Right atrium auricular region (tissue), 2 donors: ENCODE data around the gene DNM1. TPM values are rescaled to one million over a fixed set of nuclear protein-coding genes. Genes with fewer than 3 reads are reported as not detected.

ENCODE experiments used
- DNase-seq: peaks from one replicate; pipeline ENCODE4 v3.0.0-alpha.2; 2019; ENCODE audit warnings: low spot score
- H3K27ac ChIP-seq, 2 donors: fragments of 200-600 bp; sonication (generic); 1 replicate in 1 of 2; 2 replicates in 1 of 2; pipeline ENCODE4 v1.5.1; 2016 to 2019
- H3K27me3 ChIP-seq, 2 donors: fragments of 200-600 bp; sonication (generic); one replicate each; pipeline versions ENCODE4 v1.5.1 to v1.6.0; 2017 to 2019
- H3K36me3 ChIP-seq: fragments of 200-600 bp; sonication (generic); one replicate; pipeline ENCODE4 v1.5.1; 2016
- H3K4me1 ChIP-seq, 2 donors: fragments of 200-600 bp; sonication (generic); one replicate each; pipeline versions ENCODE4 v1.5.1 to v1.6.0; 2017 to 2019
- H3K4me3 ChIP-seq, 2 donors: fragments of 200-600 bp; sonication (generic); 1 replicate in 1 of 2; 2 replicates in 1 of 2; pipeline ENCODE4 v1.5.1; 2017 to 2019; ENCODE audit warnings: mild to moderate bottlenecking in 1 of 2, moderate library complexity in 1 of 2
- H3K9me3 ChIP-seq, 2 donors: fragments of 200-600 bp; sonication (generic); one replicate each; pipeline ENCODE4 v1.5.1; 2019
- CTCF ChIP-seq, 2 donors: fragments of 200-600 bp; sonication (generic); IDR thresholded peaks; one replicate each; pipeline ENCODE4 v1.5.1; 2019; ENCODE audit warnings: antibody characterized with exemption in 2 of 2
- total RNA-seq, 2 donors: library from RNA; depleted of rRNA; stranded (reverse); fragments of >200 nt; gene quantifications; one replicate each; pipeline ENCODE4 v1.1.0, GENCODE V29; 2016

Gene DNM1
- total RNA-seq, 2 donors from 2014 or later = 2.5 to 3.9 TPM

GRCh38 chr9:128218172-128218517 lies 15.0 kb downstream of the DNM1 start:
- no peaks in the 10 kb centered on the region for H3K9me3 ChIP-seq
- H3K4me1 ChIP-seq = peaks cover 0 to 40% of the 10 kb centered on the region in 2 donors
- TF ChIP-seq CTCF (IDR thresholded peaks at IDR 0.05) = no peak
- no peaks in the 10 kb centered on the region for H3K27me3 ChIP-seq
- H3K4me3 ChIP-seq = peak overlapping the region; percentile 24 to 44
- H3K36me3 ChIP-seq = no peaks in the 10 kb centered on the region
- peak overlapping the region; percentile 36 to 50 for H3K27ac ChIP-seq
- no peak for DNase-seq

GRCh38 chr9:128218518-128219389 lies 15.6 kb downstream of the DNM1 start:
- peak overlapping the region; percentile 36 to 50 for H3K27ac ChIP-seq
- TF ChIP-seq CTCF (IDR thresholded peaks at IDR 0.05) = no peak
- H3K36me3 ChIP-seq = no peaks in the 10 kb centered on the region
- peak overlapping the region; percentile 24 to 44 for H3K4me3 ChIP-seq
- peaks cover 0 to 40% of the 10 kb centered on the region in 2 donors for H3K4me1 ChIP-seq
- no peaks in the 10 kb centered on the region for H3K27me3 ChIP-seq
- H3K9me3 ChIP-seq = no peaks in the 10 kb centered on the region
- peak; percentile 97 for DNase-seq

DNA sequence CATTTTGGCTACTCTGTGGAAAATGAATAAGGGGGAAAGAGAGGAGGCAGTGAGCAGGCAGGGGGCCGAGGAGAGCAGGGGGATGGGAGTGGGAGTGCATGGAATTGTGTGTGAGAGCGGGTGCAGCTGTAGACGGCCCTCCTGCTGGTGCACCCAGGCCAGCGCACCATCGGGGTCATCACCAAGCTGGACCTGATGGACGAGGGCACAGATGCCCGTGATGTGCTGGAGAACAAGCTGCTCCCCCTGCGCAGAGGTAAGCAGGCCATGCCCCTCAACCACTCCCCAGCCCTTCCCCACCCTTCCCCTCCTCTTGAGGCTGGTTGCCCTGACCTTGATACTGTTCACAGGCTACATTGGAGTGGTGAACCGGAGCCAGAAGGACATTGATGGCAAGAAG lies 16.7 kb downstream of the DNM1 start:
- no peak overlapping the region for H3K27ac ChIP-seq
- H3K9me3 ChIP-seq = no peaks in the 10 kb centered on the region
- no peaks in the 10 kb centered on the region for H3K36me3 ChIP-seq
- no peak overlapping the region for H3K4me3 ChIP-seq
- no peak for DNase-seq
- no peaks in the 10 kb centered on the region for H3K27me3 ChIP-seq
- H3K4me1 ChIP-seq = peaks cover 0 to 37% of the 10 kb centered on the region in 2 donors
- TF ChIP-seq CTCF (IDR thresholded peaks at IDR 0.05) = no peak

DNA sequence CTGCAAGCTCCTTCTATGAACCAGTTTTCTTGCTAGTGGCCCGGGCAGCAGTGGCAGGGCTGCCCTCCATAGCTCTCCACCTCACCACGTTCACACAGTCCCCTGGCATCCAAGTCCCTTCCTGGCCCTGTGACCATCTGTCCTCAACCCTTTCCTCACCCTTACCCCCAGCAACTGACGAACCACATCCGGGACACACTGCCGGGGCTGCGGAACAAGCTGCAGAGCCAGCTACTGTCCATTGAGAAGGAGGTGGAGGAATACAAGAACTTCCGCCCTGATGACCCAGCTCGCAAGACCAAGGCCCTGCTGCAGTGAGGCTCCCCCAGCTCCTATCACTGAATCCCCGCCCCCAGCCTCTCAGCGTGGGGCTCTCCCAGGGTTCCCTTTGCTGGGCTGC lies 18.8 kb downstream of the DNM1 start:
- no peaks in the 10 kb centered on the region for H3K27me3 ChIP-seq
- no peaks in the 10 kb centered on the region for H3K9me3 ChIP-seq
- no peak for TF ChIP-seq CTCF (IDR thresholded peaks at IDR 0.05)
- no peak overlapping the region for H3K27ac ChIP-seq
- H3K36me3 ChIP-seq = no peaks in the 10 kb centered on the region
- H3K4me3 ChIP-seq = no peak overlapping the region
- H3K4me1 ChIP-seq = peaks cover 0 to 17% of the 10 kb centered on the region in 2 donors
- DNase-seq = no peak

GRCh38 chr9:128222880-128223670 lies 19.9 kb downstream of the DNM1 start:
- no peak overlapping the region for H3K27ac ChIP-seq
- no peak for DNase-seq
- TF ChIP-seq CTCF (IDR thresholded peaks at IDR 0.05) = no peak

More at GRCh38 chr9:128222880-128223670, 19.9 kb downstream of the DNM1 start:
- H3K9me3 ChIP-seq = no peaks in the 10 kb centered on the region
- H3K4me1 ChIP-seq = peaks cover 0 to 11% of the 10 kb centered on the region in 2 donors
- no peak overlapping the region for H3K4me3 ChIP-seq
- no peaks in the 10 kb centered on the region for H3K27me3 ChIP-seq
- H3K36me3 ChIP-seq = no peaks in the 10 kb centered on the region
